PC-3 (cell line): ENCODE results near the gene HOXD4. TPM values are rescaled to one million over a fixed set of nuclear protein-coding genes. Genes with fewer than 3 reads are reported as not detected.

Experiments
- ATAC-seq: fragments of 200-7000 bp; cut with Tn5 transposase; 2 replicates; pipeline ENCODE4 v1.9.1; 2020; ENCODE audit warnings: mild to moderate bottlenecking, moderate library complexity
- BruUV-seq: library from RNA; stranded (reverse); fragments of 400-500 nt; replicated peaks from 2 replicates; lab custom pipeline; 2021; lab: Mats Ljungman, UMichigan
- CTCF ChIA-PET: fragments of 300-600 bp; sonication (Branson Sonifier 250); formaldehyde crosslinking; loops from one replicate; lab custom pipeline; 2022; ENCODE audit warnings: antibody characterized with exemption; lab: Charles Lee
- POLR2A ChIA-PET: fragments of 300-600 bp; sonication (Branson Sonifier 250); formaldehyde crosslinking; loops from one replicate; lab custom pipeline; 2022; ENCODE audit warnings: antibody characterized with exemption; ENCODE audit not compliant: unreplicated experiment; lab: Charles Lee
- DNase-seq: peaks from one replicate; pipeline ENCODE4 v3.0.0-alpha.2; 2015
- H2AFZ ChIP-seq: fragments of 300-600 bp; sonication (generic); 2 replicates; pipeline ENCODE4 v1.6.0; 2016; ENCODE audit warnings: antibody characterized with exemption, low read length
- H3F3A ChIP-seq: fragments of 300-600 bp; sonication (generic); one replicate; pipeline ENCODE4 v1.6.0; 2017; ENCODE audit warnings: antibody characterized with exemption, low read length, control low read depth, mild to moderate bottlenecking; ENCODE audit not compliant: unreplicated experiment
- H3K27ac ChIP-seq: fragments of 300-600 bp; sonication (generic); 2 replicates; pipeline ENCODE4 v1.5.1; 2016; ENCODE audit warnings: mild to moderate bottlenecking, low read length
- H3K27me3 ChIP-seq: fragments of 300-600 bp; sonication (generic); 2 replicates; pipeline ENCODE4 v1.6.1; 2016; ENCODE audit warnings: low read length, mixed read lengths
- H3K36me3 ChIP-seq: fragments of 300-600 bp; sonication (generic); 2 replicates; pipeline ENCODE4 v1.6.1; 2016; ENCODE audit warnings: low read depth, mixed run types, low read length, mixed read lengths
- H3K4me1 ChIP-seq: fragments of 300-600 bp; sonication (generic); 2 replicates; pipeline ENCODE4 v1.5.1; 2016; ENCODE audit warnings: low read length; ENCODE audit not compliant: insufficient read depth
- H3K4me2 ChIP-seq: fragments of 300-600 bp; sonication (generic); 2 replicates; pipeline ENCODE4 v1.6.0; 2016; ENCODE audit warnings: low read length
- H3K4me3 ChIP-seq: fragments of 300-600 bp; sonication (generic); 2 replicates; pipeline ENCODE4 v1.5.1; 2016; ENCODE audit warnings: mild to moderate bottlenecking, low read length, mixed read lengths
- H3K79me2 ChIP-seq: fragments of 300-600 bp; sonication (generic); 2 replicates; pipeline ENCODE4 v1.6.1; 2017; ENCODE audit warnings: low read length, mixed read lengths
- H3K9ac ChIP-seq: fragments of 300-600 bp; sonication (generic); 2 replicates; pipeline ENCODE4 v1.6.0; 2016; ENCODE audit warnings: mild to moderate bottlenecking, low read length
- H3K9me2 ChIP-seq: fragments of 300-600 bp; sonication (generic); replicated peaks from 2 replicates; pipeline ENCODE4 v1.6.1; 2016; ENCODE audit warnings: mixed run types, low read length, mixed read lengths
- H3K9me3 ChIP-seq: fragments of 300-600 bp; sonication (generic); 2 replicates; pipeline ENCODE4 v1.6.1; 2016; ENCODE audit warnings: low read length, mixed read lengths
- H4K20me1 ChIP-seq: fragments of 300-600 bp; sonication (generic); 2 replicates; pipeline ENCODE4 v1.6.1; 2016; ENCODE audit warnings: low read length, mixed read lengths
- EZH2 ChIP-seq: fragments of 300-600 bp; sonication (generic); IDR thresholded peaks from one replicate; pipeline ENCODE4 v1.6.1; 2017; ENCODE audit warnings: antibody characterized with exemption, mild to moderate bottlenecking, low read length; ENCODE audit not compliant: unreplicated experiment
- EZH2phosphoT487 ChIP-seq: fragments of 300-600 bp; sonication (generic); IDR thresholded peaks from 2 replicates; pipeline ENCODE4 v1.6.1; 2018; ENCODE audit warnings: mild to moderate bottlenecking, antibody characterized with exemption, low read length, borderline replicate concordance
- intact Hi-C: fragments of 100-400 bp; cut with micrococcal nuclease; formaldehyde crosslinking; loops from 2 replicates; pipeline ENCODE4 v1.9.0; 2023
- total RNA-seq: library from RNA; depleted of rRNA; stranded (reverse); fragments of >200 nt; gene quantifications from 2 replicates; pipeline ENCODE4 v1.2.3, GENCODE V29; 2014
- TF ChIP-seq, protein P1 (sequence below): fragments of 300-600 bp; sonication (generic); conservative IDR thresholded peaks from 2 replicates; pipeline ENCODE4 v1.5.1; 2017; ENCODE audit warnings: antibody characterized with exemption, low read depth, mild to moderate bottlenecking, low read length

Gene HOXD4
- total RNA-seq, 1 experiment from 2014 or later: 0.29 TPM

DNA sequence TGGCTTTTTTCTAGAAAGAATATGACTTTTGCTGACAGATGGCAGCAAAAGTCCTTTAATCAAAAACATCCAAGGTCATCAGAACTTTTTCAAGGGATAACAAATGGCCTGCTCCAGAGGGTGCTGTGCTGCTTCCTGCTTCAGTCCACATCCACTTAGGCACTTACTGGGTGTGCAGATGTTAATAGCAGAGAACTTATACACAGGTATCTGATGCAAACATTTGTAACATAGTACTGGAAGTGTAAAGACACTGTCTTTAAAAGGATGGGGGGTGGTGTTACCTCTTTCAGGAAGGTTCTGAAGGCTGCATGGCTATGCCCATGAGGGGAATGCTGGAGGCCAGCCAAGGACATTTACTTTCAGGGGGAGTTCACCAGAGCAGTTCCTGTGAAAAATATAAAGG is 16.3 kb upstream of the HOXD4 start:
- Histone ChIP-seq H3K36me3 (no peaks in the 10 kb centered on the region), H3K9me2 (no peaks in the 10 kb centered on the region), H2AFZ (no peak overlapping the region), H3K9ac (no peak overlapping the region), H3K79me2 (peaks cover 21% of the 10 kb centered on the region), H3K4me2 (no peak overlapping the region; the same call in 1 of the 2 replicates), H3F3A (peaks cover 4% of the 10 kb centered on the region), H3K4me1 (peaks cover 27% of the 10 kb centered on the region), H3K27me3 (no peaks in the 10 kb centered on the region), H3K27ac (no peak overlapping the region), H4K20me1 (no peaks in the 10 kb centered on the region), H3K4me3 (no peak overlapping the region), H3K9me3 (no peaks in the 10 kb centered on the region)
- BruUV-seq: no TSS peak
- TF ChIP-seq EZH2phosphoT487: no peak
- TF ChIP-seq, protein P1, sequence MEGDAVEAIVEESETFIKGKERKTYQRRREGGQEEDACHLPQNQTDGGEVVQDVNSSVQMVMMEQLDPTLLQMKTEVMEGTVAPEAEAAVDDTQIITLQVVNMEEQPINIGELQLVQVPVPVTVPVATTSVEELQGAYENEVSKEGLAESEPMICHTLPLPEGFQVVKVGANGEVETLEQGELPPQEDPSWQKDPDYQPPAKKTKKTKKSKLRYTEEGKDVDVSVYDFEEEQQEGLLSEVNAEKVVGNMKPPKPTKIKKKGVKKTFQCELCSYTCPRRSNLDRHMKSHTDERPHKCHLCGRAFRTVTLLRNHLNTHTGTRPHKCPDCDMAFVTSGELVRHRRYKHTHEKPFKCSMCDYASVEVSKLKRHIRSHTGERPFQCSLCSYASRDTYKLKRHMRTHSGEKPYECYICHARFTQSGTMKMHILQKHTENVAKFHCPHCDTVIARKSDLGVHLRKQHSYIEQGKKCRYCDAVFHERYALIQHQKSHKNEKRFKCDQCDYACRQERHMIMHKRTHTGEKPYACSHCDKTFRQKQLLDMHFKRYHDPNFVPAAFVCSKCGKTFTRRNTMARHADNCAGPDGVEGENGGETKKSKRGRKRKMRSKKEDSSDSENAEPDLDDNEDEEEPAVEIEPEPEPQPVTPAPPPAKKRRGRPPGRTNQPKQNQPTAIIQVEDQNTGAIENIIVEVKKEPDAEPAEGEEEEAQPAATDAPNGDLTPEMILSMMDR: no peak; the same call in 1 of the 2 replicates
- TF ChIP-seq EZH2: no peak
- POLR2A ChIA-PET: no interaction called here
- DNase-seq (peak; percentile 28), ATAC-seq (peak; percentile 10; the same call in 1 of the 2 replicates)
- CTCF ChIA-PET: no interaction called here
- intact Hi-C loops: no loop called here

DNA sequence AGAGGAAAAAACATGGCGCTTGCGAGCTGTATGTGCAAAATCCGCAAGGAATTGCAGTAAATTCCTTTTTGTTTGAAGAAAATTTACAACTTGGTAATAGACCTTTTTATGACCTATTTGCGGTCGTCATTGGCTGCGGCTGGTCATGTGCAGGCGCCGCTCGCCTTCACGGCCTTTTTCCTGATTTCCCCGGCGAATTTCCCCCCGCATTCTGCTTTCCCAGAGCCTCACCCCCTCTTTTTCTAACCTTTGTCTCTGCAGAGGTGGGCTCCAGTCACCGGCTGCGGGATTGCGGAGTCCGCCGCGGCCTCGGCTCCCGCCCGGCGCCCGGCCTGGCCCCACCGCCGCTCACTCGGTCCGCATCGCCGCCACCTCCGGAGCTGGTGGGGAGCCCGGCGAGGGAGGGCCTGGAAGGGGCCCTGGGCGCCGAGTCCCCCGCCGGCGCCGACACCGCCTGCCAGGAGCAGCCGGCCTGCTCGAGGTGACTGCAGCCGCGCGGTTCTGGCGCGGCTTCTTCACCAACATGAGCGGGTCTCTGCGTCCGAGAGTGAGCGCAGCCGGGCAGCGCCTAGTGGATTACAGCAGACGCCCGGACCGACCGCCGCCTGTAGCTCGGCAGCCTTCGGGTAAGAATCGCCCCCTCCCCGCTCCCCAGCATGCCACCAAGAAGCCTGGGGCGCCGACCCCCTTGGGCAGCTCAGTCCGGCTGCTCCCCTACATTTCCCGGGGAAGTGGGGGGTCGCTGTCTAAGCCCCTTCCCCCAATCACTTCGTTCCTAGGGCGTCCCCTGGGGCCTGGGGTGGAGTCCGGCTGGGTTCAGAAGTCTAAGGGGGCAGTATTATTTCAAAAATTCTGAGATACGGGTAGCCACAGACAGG is 14.7 kb upstream of the HOXD4 start:
- no peaks in the 10 kb centered on the region for H3K9me2 ChIP-seq
- no peaks in the 10 kb centered on the region for H3K27me3 ChIP-seq
- no peaks in the 10 kb centered on the region for H3K9me3 ChIP-seq
- DNase-seq: peak; percentile 56
- peak overlapping the region; percentile 90 for H2AFZ ChIP-seq
- H4K20me1 ChIP-seq: no peaks in the 10 kb centered on the region
- peak overlapping the region; percentile 15 for H3K27ac ChIP-seq
- peak overlapping the region; percentile 73 for H3K9ac ChIP-seq
- CTCF ChIA-PET: interaction anchor here (0.6 to 1.1 kb wide), 4 partner anchors 418 to 1061 kb away, joined by 3 read pairs; no protein-coding TSS in a partner anchor
- no peaks in the 10 kb centered on the region for H3K36me3 ChIP-seq
- POLR2A ChIA-PET: interaction anchor here (0.5 to 0.6 kb wide), 3 partner anchors 399 to 650 kb away, joined by 3 to 4 read pairs (median 4); no protein-coding TSS in a partner anchor
- TF ChIP-seq, protein P1: no peak; the same call in 1 of the 2 replicates
- no peak for TF ChIP-seq EZH2phosphoT487
- TF ChIP-seq EZH2: no peak
- BruUV-seq: no TSS peak
- peak overlapping the region; percentile 91 for H3K4me3 ChIP-seq
- peaks cover 21% of the 10 kb centered on the region for H3K79me2 ChIP-seq
- H3K4me1 ChIP-seq: peaks cover 18% of the 10 kb centered on the region
- ATAC-seq: peak; percentile 54
- peaks cover 4% of the 10 kb centered on the region for H3F3A ChIP-seq
- intact Hi-C loops: loop anchor here (2.0 kb wide), 2 partner anchors 132 to 310 kb away; partner anchors contain the start of gene MTX2
- H3K4me2 ChIP-seq: peak overlapping the region; percentile 94
